ENCODE results near the gene MAPRE2. TPM values are rescaled to one million over a fixed set of nuclear protein-coding genes. Genes with fewer than 3 reads are reported as not detected.

MAPRE2 gene
- total RNA-seq, 1 donor from 2014 or later = 68.9 TPM

Small RNAs within 50 kb of the gene (small RNA-seq; reads per million reads assigned to genes)
- gene AC015967.2 = not detected

Other genes starting within 250 kb of the MAPRE2 start
- 44.4 TPM for gene ZNF397, start 199.6 kb downstream of the MAPRE2 start, total RNA-seq
- gene ZSCAN30, start 248.8 kb downstream of the MAPRE2 start, total RNA-seq = 15.5 TPM

Measured in frontal cortex (tissue), 1 donor.